ENCODE results near the gene FAM117A.
"Not testable (repeated sequence)": the region's sequence is repeated elsewhere in the genome, so short reads cannot be mapped to it uniquely, and the experiment has no call there.

The FAM117A gene

DNA sequence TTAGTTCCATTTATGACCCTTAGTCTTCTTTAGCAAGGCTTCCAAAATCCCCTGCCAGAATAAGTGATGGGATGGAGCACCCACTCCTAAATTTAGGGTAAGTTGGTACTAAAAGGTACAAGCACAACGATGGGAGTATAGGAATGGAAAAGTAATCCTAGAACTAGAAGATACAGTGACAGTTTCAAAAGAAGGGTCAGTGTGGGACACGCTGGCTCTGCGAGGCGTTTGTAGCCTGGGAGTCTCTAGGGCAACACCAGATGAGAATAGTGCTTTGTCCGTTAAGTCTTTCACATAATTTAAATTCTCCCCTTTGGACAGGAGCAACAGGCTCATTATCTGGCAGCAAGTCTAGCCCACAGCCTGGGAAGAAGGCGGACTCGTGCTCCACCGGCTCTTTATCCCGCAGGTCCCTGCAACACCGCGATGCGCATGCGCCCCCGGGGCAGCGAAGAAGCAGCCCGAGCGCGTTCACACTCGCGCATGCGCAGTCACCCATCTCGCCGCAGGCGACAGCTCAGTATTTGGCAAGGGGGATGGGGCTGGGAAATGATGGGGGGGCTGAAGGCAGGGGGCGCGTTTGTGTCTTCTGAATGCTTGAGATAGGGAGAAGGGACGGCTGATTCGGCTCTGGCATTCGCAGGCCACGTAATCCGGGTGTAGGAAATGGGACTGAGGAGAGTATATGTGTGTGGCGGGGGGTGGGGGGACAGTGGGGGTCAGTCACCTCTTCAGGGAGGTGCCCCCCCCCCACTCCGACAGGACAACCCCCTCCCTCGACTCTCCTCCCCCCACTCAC, 86.6 kb downstream of the FAM117A start:
- H3K4me3 ChIP-seq (ENCODE audit: low read depth, low read length), result peak overlapping the region; percentile 78
- TF ChIP-seq, protein P1, sequence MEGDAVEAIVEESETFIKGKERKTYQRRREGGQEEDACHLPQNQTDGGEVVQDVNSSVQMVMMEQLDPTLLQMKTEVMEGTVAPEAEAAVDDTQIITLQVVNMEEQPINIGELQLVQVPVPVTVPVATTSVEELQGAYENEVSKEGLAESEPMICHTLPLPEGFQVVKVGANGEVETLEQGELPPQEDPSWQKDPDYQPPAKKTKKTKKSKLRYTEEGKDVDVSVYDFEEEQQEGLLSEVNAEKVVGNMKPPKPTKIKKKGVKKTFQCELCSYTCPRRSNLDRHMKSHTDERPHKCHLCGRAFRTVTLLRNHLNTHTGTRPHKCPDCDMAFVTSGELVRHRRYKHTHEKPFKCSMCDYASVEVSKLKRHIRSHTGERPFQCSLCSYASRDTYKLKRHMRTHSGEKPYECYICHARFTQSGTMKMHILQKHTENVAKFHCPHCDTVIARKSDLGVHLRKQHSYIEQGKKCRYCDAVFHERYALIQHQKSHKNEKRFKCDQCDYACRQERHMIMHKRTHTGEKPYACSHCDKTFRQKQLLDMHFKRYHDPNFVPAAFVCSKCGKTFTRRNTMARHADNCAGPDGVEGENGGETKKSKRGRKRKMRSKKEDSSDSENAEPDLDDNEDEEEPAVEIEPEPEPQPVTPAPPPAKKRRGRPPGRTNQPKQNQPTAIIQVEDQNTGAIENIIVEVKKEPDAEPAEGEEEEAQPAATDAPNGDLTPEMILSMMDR (IDR thresholded peaks at IDR 0.05; ENCODE audit: insufficient read depth, low read length, missing control alignments), result no peak
- peak; percentile 42 for DNase-seq (ENCODE audit: low read depth, low spot score)
- ChIA-PET POLR2A (interaction anchor here (0.6 to 1.0 kb wide), 5 partner anchors 14 to 1272 kb away, joined by 3 to 8 read pairs (median 4); no protein-coding TSS in a partner anchor), CTCF (interaction anchor here (0.7 to 1.8 kb wide), 3 partner anchors 11 to 106 kb away, joined by 3 to 5 read pairs (median 4); no protein-coding TSS in a partner anchor)

GRCh38 chr17:49676276-49676868, 87.6 kb downstream of the FAM117A start:
- DNase-seq (ENCODE audit: low read depth, low spot score), result no peak
- POLR2A ChIA-PET, result interaction anchor here (0.7 kb wide), 1 partner anchor 30 kb away, joined by 3 read pairs; no protein-coding TSS in a partner anchor

GRCh38 chr17:49674507-49674906, 89.4 kb downstream of the FAM117A start:
- TF ChIP-seq, protein P1 (IDR thresholded peaks at IDR 0.05; ENCODE audit: insufficient read depth, low read length, missing control alignments), result no peak
- ChIA-PET POLR2A (interaction anchor here (0.6 kb wide), 1 partner anchor 90 kb away, joined by 3 read pairs; no protein-coding TSS in a partner anchor), CTCF (interaction anchor here (0.9 to 2.5 kb wide), 8 partner anchors 11 to 117 kb away, joined by 3 to 13 read pairs (median 4); partner anchors contain the start of gene NXPH3)
- DNase-seq (ENCODE audit: low read depth, low spot score), result no peak
- no peak overlapping the region for H3K4me3 ChIP-seq (ENCODE audit: low read depth, low read length)

More at GRCh38 chr17:49676276-49676868, 87.6 kb downstream of the FAM117A start:
- peak overlapping the region; percentile 78 for H3K4me3 ChIP-seq (ENCODE audit: low read depth, low read length)
- CTCF ChIA-PET, result interaction anchor here (0.7 to 1.8 kb wide), 7 partner anchors 14 to 109 kb away, joined by 3 to 5 read pairs (median 4); no protein-coding TSS in a partner anchor
- TF ChIP-seq, protein P1 (IDR thresholded peaks at IDR 0.05; ENCODE audit: insufficient read depth, low read length, missing control alignments), result no peak

- not testable (repeated sequence) for H3K4me3 ChIP-seq (ENCODE audit: low read depth, low read length); DNase-seq (ENCODE audit: low read depth, low spot score)
- POLR2A ChIA-PET, result interaction anchor here (0.6 kb wide), 1 partner anchor 91 kb away, joined by 3 read pairs; no protein-coding TSS in a partner anchor
- CTCF ChIA-PET, result interaction anchor here (1.0 to 2.5 kb wide), 3 partner anchors 98 to 116 kb away, joined by 4 to 13 read pairs (median 4); partner anchors contain the start of gene NXPH3
Observed at GRCh38 chr17:49673679-49674078, 90.3 kb downstream of the FAM117A start.

- ChIA-PET CTCF (interaction anchor here (1.2 to 1.4 kb wide), 2 partner anchors 100 to 326 kb away, joined by 3 to 4 read pairs; no protein-coding TSS in a partner anchor), POLR2A (no interaction called here)
- no peak overlapping the region for H3K4me3 ChIP-seq (ENCODE audit: low read depth, low read length)
- no peak for DNase-seq (ENCODE audit: low read depth, low spot score)
- TF ChIP-seq, protein P1 (IDR thresholded peaks at IDR 0.05; ENCODE audit: insufficient read depth, low read length, missing control alignments), result no peak
Observed at GRCh38 chr17:49670641-49671040, 93.3 kb downstream of the FAM117A start.

DNA sequence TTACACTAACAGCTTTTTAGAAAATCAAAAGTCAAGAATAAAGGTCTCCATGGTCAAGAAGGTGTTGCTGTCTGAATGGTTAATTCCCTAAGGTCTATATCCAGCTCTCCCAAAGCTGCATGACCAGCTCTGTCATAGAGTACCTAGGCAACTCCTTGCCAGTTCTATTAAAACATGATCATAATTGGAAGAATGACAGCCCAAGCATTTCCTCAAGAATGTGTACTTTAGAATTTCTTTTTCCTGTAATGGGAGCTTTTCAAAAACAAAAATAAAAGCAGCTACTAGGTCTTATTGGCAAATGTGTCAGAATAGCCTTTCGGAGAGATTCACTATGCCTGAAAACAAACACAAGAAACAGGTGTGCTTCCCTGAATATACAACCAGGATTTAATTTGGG, 93.9 kb downstream of the FAM117A start:
- DNase-seq (ENCODE audit: low read depth, low spot score), result no peak
- H3K4me3 ChIP-seq (ENCODE audit: low read depth, low read length), result no peak overlapping the region
- ChIA-PET POLR2A (no interaction called here), CTCF (interaction anchor here (1.4 kb wide), 1 partner anchor 99 kb away, joined by 4 read pairs; no protein-coding TSS in a partner anchor)
- TF ChIP-seq, protein P1 (IDR thresholded peaks at IDR 0.05; ENCODE audit: insufficient read depth, low read length, missing control alignments), result no peak
